ENCODE results near the gene ASF1B. TPM values are rescaled to one million over a fixed set of nuclear protein-coding genes. Genes with fewer than 3 reads are reported as not detected.
A peak's percentile ranks its signal among the peaks of the same experiment; 100 is the strongest.

The ASF1B gene
- total RNA-seq, 3 donors from 2014 or later, result 18.5 to 26.7 (median 21.0) TPM

DNA sequence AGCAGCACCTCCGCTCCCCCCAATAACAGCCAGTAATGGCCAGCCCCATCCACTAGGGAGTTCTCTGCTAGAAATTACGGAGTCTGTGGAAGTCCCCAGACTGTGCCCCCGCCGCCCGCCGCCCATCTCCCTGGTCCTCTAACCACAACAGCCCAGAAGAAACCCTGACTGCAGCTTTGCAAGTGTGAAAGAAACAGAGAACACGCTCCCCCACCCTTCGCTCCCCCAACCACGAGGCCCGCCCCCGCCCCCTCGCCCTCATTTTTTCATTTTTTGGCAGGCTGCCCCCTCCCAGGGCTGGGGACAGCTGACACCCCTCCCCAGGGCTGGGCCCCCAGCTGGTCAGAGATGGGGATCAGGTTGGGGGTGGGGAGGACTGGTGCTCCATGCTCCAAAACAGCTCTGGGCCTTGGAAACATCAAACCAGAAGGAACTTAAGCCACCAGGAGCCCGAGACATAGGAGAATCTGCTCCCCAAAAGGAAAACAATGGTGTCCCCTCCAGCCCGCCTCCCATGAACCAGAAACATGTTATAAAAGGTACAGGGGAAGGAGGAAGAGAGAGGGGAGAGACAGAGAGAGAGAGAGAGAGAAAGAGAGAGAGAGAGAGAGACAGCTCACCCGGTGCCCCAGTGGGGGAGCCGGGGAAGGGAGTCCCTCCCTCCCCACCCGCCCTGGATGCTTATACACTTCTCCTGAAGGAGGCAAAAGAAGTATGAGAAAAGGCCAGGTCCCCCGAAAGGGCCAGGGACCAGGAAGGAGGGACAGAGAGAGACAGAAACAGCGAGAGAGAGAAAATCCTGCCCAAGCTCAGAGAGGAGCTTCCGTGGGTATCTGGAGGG lies 29.8 kb upstream of the ASF1B start:
- peak overlapping the region; percentile 78 for H3K4me3 Mint-ChIP-seq
- DNase-seq (no peak), ATAC-seq (peak; percentile 34 to 57)
- peaks cover 14% of the 10 kb centered on the region for H3K36me3 Mint-ChIP-seq (ENCODE audit: insufficient read depth)
- H3K9me3 Mint-ChIP-seq, result no peaks in the 10 kb centered on the region
- peaks cover 25% of the 10 kb centered on the region for H3K4me1 Mint-ChIP-seq (ENCODE audit: low read depth)
- H3K27me3 Mint-ChIP-seq (ENCODE audit: low read depth), result no peaks in the 10 kb centered on the region

DNA sequence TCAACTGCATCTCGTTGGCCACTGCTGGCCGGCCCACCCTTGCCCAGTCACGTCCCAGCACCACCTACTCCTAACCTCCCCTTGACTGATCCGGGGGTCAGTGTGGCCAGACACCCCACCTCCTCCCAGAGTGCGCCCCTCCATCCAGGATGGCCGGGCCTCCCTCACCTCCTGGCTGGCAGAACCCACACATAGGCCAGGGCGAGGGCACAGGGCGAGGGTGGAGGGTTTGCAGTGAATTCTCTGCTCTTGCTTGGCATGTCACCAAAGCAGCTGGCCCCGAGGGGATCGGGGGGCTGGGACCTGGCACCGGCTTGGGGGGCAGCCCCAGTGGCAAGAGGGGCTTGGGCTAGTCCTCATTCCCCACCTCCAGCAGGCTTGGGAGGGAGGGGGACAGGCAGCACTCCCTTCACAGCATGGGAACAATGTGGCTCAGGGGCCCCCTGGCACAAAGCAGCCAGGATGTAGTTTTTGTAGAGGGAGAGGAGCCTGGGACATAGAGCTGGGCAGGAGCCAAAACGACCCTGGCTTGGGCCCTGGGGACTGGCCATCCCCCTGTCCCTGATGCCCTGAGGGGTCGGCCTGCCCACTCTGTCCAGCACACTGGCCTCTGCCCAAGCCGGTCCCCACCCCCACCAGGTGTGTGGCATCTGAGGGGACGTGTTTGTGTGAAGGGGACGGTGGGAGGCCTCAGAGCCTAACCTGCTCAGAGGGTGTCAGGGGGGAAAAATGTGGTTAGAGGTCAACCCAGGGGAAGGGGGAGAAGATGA lies 28.5 kb upstream of the ASF1B start:
- ATAC-seq (no peak), DNase-seq (no peak)
- Mint-ChIP-seq H3K4me3 (no peak overlapping the region), H3K9me3 (no peaks in the 10 kb centered on the region), H3K27me3 (ENCODE audit: low read depth) (no peaks in the 10 kb centered on the region), H3K36me3 (ENCODE audit: insufficient read depth) (peaks cover 3% of the 10 kb centered on the region), H3K4me1 (ENCODE audit: low read depth) (peaks cover 25% of the 10 kb centered on the region)

DNA sequence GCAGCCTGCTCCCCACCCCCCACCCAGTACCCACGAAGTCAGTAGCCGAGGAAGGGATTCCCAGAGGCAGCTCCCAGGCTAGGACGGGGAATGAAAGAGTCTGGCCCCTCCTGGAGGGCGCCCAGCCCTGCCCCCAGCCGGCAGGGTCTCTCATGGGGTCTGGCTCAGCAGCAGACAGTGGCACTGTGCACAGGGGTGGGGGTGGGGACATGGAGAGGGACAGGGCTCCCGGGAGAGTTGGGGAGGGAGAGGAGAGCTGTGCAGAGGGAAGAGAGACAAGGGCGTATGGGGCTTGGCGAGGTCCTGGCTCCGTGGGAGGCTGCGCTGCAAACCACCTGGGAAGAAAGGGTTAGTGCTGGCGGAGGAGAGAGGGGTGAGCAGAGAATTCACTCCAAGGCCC lies 27.7 kb upstream of the ASF1B start:
- DNase-seq (no peak), ATAC-seq (no peak)
- H3K4me1 Mint-ChIP-seq (ENCODE audit: low read depth), result peaks cover 25% of the 10 kb centered on the region
- no peaks in the 10 kb centered on the region for H3K9me3 Mint-ChIP-seq
- H3K27me3 Mint-ChIP-seq (ENCODE audit: low read depth), result no peaks in the 10 kb centered on the region
- no peaks in the 10 kb centered on the region for H3K36me3 Mint-ChIP-seq (ENCODE audit: insufficient read depth)
- no peak overlapping the region for H3K4me3 Mint-ChIP-seq

DNA sequence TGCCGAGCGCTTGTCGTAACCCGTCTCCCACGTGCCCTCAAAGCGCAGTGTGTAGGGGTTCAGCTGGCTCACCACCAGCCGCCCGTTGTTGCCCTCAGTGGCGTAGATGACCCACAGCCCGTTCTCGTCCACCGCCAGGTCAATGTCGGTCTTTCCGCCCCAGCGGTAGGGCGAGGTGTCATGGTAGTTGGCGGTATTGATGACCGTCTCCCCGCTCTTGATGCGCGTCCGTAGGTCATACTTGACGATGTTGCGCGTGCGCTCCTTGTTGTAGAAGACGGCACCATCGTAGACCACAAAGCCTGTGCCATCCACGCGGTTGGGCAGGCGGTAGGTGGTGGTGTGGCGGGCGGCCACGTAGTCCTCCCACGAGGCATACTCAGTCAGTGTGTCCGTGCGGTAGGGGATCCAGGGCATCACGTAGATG lies 26.5 kb upstream of the ASF1B start:
- Mint-ChIP-seq H3K36me3 (ENCODE audit: insufficient read depth) (no peaks in the 10 kb centered on the region), H3K27me3 (ENCODE audit: low read depth) (no peaks in the 10 kb centered on the region), H3K4me3 (no peak overlapping the region), H3K4me1 (ENCODE audit: low read depth) (peaks cover 18% of the 10 kb centered on the region), H3K9me3 (no peaks in the 10 kb centered on the region)
- DNase-seq (no peak), ATAC-seq (no peak)

DNA sequence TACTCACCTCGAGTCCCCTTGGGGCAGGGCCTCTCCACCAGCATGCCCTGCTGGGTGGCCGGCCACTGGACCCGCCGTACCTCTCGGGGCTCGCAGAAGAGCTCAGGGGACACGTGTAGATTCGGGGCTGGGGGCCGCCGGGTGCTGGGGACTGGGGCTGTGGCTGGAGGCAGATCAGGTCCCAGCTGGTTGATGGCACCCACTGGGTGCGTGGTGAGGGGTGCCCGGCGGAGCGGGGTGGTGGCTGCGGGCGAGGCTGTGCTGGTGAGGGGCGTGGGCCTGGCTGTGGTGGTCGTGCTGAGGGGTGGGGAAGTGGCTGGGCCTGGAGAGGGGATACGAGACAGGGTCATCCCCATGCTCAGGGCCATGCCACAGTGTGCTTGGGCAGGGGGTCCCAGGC lies 24.9 kb upstream of the ASF1B start:
- Mint-ChIP-seq H3K4me1 (ENCODE audit: low read depth) (peaks cover 5% of the 10 kb centered on the region), H3K36me3 (ENCODE audit: insufficient read depth) (peaks cover 3% of the 10 kb centered on the region), H3K27me3 (ENCODE audit: low read depth) (no peaks in the 10 kb centered on the region), H3K9me3 (no peaks in the 10 kb centered on the region), H3K4me3 (no peak overlapping the region)
- DNase-seq (no peak), ATAC-seq (no peak)

DNA sequence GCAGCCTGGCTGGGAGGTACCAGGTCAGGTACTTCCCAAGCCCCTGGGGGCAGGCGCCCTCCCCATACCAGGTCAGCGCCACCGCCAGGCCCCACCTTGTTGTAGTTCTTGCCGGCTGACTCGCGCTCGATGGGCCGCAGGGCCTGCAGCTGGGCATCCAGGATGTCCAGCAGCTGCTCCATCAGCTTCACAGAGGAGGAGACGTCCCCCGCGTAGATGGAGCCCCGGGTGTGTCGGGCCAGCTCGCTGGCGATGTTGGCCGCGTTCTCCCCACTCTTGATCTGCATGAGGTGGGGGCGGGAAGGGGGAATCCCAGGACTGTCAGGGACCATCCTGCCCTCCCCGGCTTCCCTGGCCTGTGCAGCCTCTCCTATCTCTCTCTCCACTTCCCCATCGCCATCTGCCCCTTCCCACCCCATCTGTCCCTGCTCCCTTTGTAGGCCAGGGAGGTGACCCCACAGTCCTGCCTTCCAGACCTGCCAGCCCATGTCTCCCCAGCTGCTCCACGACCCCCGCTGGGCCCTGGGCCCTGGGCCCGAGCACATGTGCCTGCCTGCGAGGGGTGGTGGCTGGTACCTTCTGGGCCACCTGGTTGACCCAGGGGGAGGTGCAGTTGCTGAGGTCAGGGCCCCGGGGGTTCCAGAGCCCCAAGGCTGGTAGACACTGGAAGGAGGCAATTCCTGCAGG lies 23.8 kb upstream of the ASF1B start:
- no peak for ATAC-seq
- no peaks in the 10 kb centered on the region for H3K27me3 Mint-ChIP-seq (ENCODE audit: low read depth)
- DNase-seq, result no peak
- no peaks in the 10 kb centered on the region for H3K9me3 Mint-ChIP-seq
- peaks cover 3% of the 10 kb centered on the region for H3K36me3 Mint-ChIP-seq (ENCODE audit: insufficient read depth)
- no peaks in the 10 kb centered on the region for H3K4me1 Mint-ChIP-seq (ENCODE audit: low read depth)
- no peak overlapping the region for H3K4me3 Mint-ChIP-seq

DNA sequence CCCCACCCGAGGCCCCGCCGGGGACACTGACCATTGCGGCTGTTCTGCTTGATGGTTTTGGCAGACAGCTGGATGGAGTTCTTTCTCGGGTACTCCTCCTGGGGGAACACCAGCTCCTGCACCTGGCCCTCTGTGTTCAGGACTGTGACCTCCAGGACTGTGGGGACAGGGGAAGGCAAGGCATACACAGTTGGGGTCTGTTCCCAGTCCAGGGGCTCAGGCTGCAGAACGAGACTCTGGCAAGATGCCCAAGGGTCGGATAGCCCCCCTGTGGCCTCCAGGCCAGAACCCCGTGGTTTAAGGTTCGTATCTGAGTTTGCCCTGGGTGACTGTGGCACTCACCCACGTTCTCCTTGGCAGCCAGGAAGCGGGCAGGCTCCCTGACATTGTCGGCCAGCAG lies 22.7 kb upstream of the ASF1B start:
- no peaks in the 10 kb centered on the region for H3K27me3 Mint-ChIP-seq (ENCODE audit: low read depth)
- H3K9me3 Mint-ChIP-seq, result no peaks in the 10 kb centered on the region
- ATAC-seq (no peak), DNase-seq (no peak)
- H3K4me1 Mint-ChIP-seq (ENCODE audit: low read depth), result no peaks in the 10 kb centered on the region
- H3K4me3 Mint-ChIP-seq, result no peak overlapping the region
- peaks cover 3% of the 10 kb centered on the region for H3K36me3 Mint-ChIP-seq (ENCODE audit: insufficient read depth)

DNA sequence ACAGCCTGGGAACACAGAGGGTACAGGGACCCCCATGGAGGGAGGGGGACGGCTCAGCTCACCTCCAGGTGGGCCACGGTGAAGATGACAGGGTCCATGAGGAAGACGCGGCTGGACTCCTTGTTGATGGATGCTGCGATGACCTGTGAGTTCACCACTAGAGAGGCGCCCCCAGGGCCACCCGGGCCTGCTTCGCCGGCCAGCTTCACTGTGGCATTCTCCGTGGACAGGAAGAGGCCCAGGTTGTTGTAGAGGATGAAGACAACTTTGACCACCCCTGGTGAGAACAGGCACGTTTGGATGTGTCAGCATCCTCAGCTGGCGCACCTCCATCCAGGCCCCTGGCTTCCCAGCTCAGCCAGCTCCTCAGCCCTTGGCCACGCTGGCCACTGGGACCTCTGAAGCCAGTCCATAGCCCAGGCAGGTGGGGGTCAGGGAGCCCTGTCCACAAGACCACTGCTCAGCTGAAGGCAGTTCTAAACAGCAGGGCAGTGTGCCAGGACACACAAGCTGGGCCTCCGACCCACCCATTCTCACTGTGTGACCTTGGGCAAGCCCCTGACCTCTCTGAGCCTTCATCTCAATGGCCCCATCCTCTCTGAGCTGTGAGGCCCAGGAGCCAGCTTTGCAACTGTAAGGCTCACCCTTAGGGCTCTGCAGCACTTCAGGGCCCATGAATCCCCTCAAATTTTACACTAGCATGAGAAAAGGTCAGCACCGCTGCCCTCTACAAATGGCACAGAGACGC lies 22.1 kb upstream of the ASF1B start:
- Mint-ChIP-seq H3K9me3 (no peaks in the 10 kb centered on the region), H3K27me3 (ENCODE audit: low read depth) (no peaks in the 10 kb centered on the region), H3K4me3 (no peak overlapping the region), H3K36me3 (ENCODE audit: insufficient read depth) (peaks cover 3% of the 10 kb centered on the region), H3K4me1 (ENCODE audit: low read depth) (no peaks in the 10 kb centered on the region)
- no peak for ATAC-seq
- DNase-seq, result no peak

DNA sequence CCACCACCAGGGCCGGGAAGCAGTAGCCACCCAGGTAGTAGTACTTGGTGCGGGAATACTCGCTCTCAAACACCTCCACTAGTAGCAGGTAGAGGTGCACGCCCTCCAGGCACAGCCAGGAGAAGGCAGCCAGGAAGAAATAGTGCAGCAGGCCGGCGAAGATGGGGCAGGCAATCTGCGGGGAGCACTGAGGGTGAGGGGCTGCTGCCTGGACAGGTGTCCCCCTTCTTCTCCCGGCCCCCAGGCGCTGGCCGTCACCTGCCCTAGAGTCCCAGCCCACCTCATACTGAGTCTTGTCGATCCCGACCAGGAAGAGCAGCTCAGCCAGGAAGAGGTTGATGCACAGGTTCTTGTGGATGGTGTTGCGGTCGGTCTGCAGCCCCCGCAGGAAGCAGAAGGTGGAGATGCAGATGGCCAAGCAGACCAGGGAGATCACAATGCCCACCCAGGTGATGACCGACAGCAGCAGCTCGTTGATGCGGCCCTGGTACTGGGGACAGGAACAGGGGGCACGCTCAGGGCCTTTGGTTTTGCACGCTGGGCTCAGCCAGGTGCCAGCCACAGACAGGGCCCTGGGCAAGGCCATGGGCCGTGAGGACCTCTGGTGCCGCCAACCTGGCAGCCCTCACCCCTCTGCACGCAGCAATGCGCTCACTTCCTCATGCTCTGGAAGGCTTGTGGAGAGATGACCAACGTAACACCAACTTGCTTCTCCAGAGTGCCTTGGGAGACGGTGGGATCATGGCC lies 20.8 kb upstream of the ASF1B start:
- Mint-ChIP-seq H3K36me3 (ENCODE audit: insufficient read depth) (peaks cover 7% of the 10 kb centered on the region), H3K27me3 (ENCODE audit: low read depth) (no peaks in the 10 kb centered on the region), H3K4me3 (no peak overlapping the region), H3K4me1 (ENCODE audit: low read depth) (no peaks in the 10 kb centered on the region), H3K9me3 (no peaks in the 10 kb centered on the region)
- DNase-seq (no peak), ATAC-seq (no peak)

DNA sequence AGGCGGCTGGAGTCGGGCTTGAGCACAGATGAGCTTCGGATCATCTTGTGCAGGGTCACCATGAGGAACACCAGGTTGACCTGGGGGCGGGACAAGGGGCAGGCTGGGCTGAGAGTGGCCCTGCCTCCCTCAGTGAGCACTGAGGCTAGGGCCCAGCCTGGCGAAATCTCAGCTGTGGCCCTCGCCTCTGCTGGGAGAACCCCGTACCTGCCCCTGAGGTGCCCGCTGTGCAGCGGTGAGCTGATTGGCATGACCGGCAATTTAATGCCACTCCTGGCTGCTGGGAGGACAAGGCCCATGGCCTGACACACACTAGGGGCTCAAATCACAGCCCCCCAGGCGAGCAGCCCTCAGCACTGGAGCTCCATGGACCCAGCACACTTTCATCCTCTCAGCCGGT lies 19.7 kb upstream of the ASF1B start:
- H3K9me3 Mint-ChIP-seq, result no peaks in the 10 kb centered on the region
- peaks cover 7% of the 10 kb centered on the region for H3K36me3 Mint-ChIP-seq (ENCODE audit: insufficient read depth)
- H3K27me3 Mint-ChIP-seq (ENCODE audit: low read depth), result no peaks in the 10 kb centered on the region
- DNase-seq (no peak), ATAC-seq (no peak)
- no peak overlapping the region for H3K4me3 Mint-ChIP-seq
- no peaks in the 10 kb centered on the region for H3K4me1 Mint-ChIP-seq (ENCODE audit: low read depth)

DNA sequence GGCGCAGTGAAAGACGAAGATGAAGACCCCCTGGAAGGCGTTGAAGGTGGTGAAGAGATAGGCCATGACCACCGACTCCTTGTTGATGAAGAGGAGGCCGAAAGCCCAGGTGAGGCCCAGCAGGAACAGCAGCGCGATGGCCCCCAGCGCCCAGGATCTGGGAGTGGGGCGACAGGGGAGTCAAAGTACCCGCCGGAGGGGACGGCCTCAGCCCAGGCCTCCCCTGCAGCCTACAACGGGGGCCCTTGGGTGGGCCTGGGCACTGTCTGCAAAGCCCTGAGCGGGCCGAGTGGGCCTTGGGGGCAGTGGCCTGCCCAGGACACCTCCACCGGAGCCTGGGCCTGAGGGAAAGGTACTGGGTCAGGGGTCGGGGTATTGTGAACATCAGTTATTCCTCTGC lies 19.0 kb upstream of the ASF1B start:
- H3K4me1 Mint-ChIP-seq (ENCODE audit: low read depth), result peaks cover 2% of the 10 kb centered on the region
- H3K9me3 Mint-ChIP-seq, result no peaks in the 10 kb centered on the region
- no peak for DNase-seq
- no peak overlapping the region for H3K4me3 Mint-ChIP-seq
- H3K27me3 Mint-ChIP-seq (ENCODE audit: low read depth), result no peaks in the 10 kb centered on the region
- H3K36me3 Mint-ChIP-seq (ENCODE audit: insufficient read depth), result peaks cover 7% of the 10 kb centered on the region
- ATAC-seq, result no peak

DNA sequence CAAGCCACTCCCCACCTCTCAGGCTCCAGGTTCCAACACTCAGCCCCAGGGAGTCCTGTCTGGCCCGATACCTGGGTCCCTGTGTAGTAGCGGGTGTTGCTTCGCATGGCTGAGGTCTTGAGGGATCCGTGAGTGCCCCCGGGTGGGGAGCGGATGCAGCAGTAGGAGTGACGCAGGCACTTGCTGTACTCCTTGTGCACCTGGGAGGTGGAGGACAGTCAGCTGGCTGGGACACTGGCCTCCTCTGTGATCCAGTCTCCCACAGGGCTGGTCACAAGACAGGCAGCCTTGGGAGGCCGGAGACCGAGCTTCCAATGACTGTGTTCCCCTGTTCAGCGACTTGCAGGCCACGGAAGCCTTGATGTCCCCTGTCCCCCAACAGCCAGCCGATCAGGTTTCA lies 16.3 kb upstream of the ASF1B start:
- no peak overlapping the region for H3K4me3 Mint-ChIP-seq
- H3K27me3 Mint-ChIP-seq (ENCODE audit: low read depth), result no peaks in the 10 kb centered on the region
- DNase-seq, result no peak
- no peaks in the 10 kb centered on the region for H3K9me3 Mint-ChIP-seq
- H3K4me1 Mint-ChIP-seq (ENCODE audit: low read depth), result peaks cover 26% of the 10 kb centered on the region
- H3K36me3 Mint-ChIP-seq (ENCODE audit: insufficient read depth), result peaks cover 7% of the 10 kb centered on the region
- no peak for ATAC-seq

DNA sequence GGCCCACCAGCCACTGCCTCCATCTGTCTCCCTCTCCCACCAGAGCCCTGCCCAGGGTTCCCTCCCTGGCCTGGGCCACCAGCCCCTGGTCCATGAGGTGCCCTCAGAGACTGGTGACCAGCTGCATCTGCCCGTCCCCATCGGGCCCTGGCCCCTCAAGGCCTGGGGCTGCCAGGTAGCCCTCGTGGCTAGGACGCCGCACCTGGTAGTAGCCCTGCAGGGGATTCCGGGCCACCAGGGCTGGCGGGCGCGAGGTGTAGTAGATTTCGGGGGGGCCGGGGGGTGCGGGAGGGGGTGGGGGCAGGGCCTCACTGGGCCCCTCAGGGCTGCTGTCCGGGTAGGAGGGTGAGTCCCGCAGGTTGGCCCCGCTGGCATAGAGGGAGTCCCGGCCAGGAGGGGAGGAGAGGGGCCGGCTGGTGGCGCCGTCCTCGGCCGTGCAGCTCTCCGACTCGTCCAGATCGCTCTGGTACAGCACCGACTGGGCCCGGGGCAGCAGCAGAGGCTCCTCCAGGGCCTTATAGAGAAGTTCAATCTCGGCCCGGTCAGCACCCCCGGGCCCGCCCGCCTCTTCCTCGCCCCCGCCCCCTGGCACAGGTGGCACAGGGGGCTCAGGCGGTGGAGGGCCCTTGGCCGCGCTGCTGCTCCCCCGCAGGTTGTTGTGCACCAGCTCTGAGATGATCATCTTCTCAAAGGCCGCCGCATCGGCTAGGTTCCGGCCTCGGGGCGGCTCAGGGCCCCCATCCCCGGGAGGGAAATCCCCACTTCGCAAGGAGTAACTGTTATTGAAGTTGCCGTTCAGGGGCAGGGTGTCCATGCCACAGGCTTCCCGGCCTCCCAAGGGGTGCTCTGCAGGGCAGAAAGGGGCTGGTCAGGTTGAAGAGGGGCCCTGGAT lies 14.6 kb upstream of the ASF1B start:
- no peaks in the 10 kb centered on the region for H3K27me3 Mint-ChIP-seq (ENCODE audit: low read depth)
- H3K9me3 Mint-ChIP-seq, result no peaks in the 10 kb centered on the region
- H3K4me3 Mint-ChIP-seq, result no peak overlapping the region
- ATAC-seq, result no peak
- DNase-seq, result no peak
- peaks cover 4% of the 10 kb centered on the region for H3K36me3 Mint-ChIP-seq (ENCODE audit: insufficient read depth)
- H3K4me1 Mint-ChIP-seq (ENCODE audit: low read depth), result peaks cover 33% of the 10 kb centered on the region
